SK-N-SH treated with all-trans-retinoic acid at 6 μM for 48 hours (cell line): Measurements from ENCODE around the gene PLXNC1.

Source experiments
- ATAC-seq: fragments of 200-7000 bp; cut with Tn5 transposase; 3 replicates; pipeline ENCODE4 v1.9.1; 2020; ENCODE audit warnings: mild to moderate bottlenecking, moderate library complexity
- ESRRG ChIP-seq: fragments of 250-450 bp; sonication (Bioruptor Pico); IDR thresholded peaks from 2 replicates; pipeline ENCODE4 v1.6.1; 2021; ENCODE audit warnings: mild to moderate bottlenecking
- OSR1 ChIP-seq: fragments of 250-450 bp; sonication (Bioruptor Pico); IDR thresholded peaks from 2 replicates; pipeline ENCODE4 v1.8.0; 2022; ENCODE audit warnings: moderate library complexity, mild to moderate bottlenecking, inconsistent platforms
- POU6F1 ChIP-seq: fragments of 250-450 bp; sonication (Bioruptor Pico); IDR thresholded peaks from 2 replicates; pipeline ENCODE4 v1.8.0; 2021; ENCODE audit warnings: low read depth, mild to moderate bottlenecking, moderate library complexity, borderline replicate concordance
- PPARA ChIP-seq: fragments of 250-450 bp; sonication (Bioruptor Pico); IDR thresholded peaks from 2 replicates; pipeline ENCODE4 v1.5.0; 2020; ENCODE audit warnings: mild to moderate bottlenecking, borderline replicate concordance
- RARB ChIP-seq: fragments of 250-450 bp; sonication (Bioruptor Pico); IDR thresholded peaks from 2 replicates; pipeline ENCODE4 v1.8.0; 2021; ENCODE audit warnings: mild to moderate bottlenecking, moderate library complexity
- SNAI2 ChIP-seq: fragments of 250-450 bp; sonication (Bioruptor Pico); IDR thresholded peaks from 2 replicates; pipeline ENCODE4 v1.5.0; 2020; ENCODE audit warnings: mild to moderate bottlenecking, moderate library complexity
- TCF4 ChIP-seq: fragments of 250-450 bp; sonication (Bioruptor Pico); IDR thresholded peaks from 2 replicates; pipeline ENCODE4 v1.8.0; 2021; ENCODE audit warnings: mild to moderate bottlenecking, moderate library complexity, borderline replicate concordance
- TSHZ2 ChIP-seq: fragments of 250-450 bp; sonication (Bioruptor Pico); IDR thresholded peaks from 2 replicates; pipeline ENCODE4 v1.5.0; 2020; ENCODE audit warnings: mild to moderate bottlenecking, moderate library complexity
- ZC3H10 ChIP-seq: fragments of 250-450 bp; sonication (Bioruptor Pico); IDR thresholded peaks from 2 replicates; pipeline ENCODE4 v1.5.1; 2021; ENCODE audit warnings: mild to moderate bottlenecking, moderate library complexity
- ZNF565 ChIP-seq: fragments of 450-650 bp; formaldehyde crosslinking; conservative IDR thresholded peaks from 2 replicates; pipeline ENCODE4 v1.5.0; 2020; ENCODE audit warnings: low read depth, mild to moderate bottlenecking, moderate library complexity
- ZNF70 ChIP-seq: fragments of 450-650 bp; formaldehyde crosslinking; IDR thresholded peaks from 2 replicates; pipeline ENCODE4 v1.5.0; 2020; ENCODE audit warnings: mild to moderate bottlenecking, moderate library complexity
- ZNF8 ChIP-seq: fragments of 450-650 bp; formaldehyde crosslinking; IDR thresholded peaks from 2 replicates; pipeline ENCODE4 v1.5.0; 2020; ENCODE audit warnings: mild to moderate bottlenecking, moderate library complexity
- TF ChIP-seq, protein P1 (sequence below): fragments of 250-450 bp; sonication (Bioruptor Pico); IDR thresholded peaks from 2 replicates; pipeline ENCODE4 v1.5.1; 2021; ENCODE audit warnings: mild to moderate bottlenecking, moderate library complexity
- TF ChIP-seq, protein P2 (sequence below): fragments of 250-450 bp; sonication (Bioruptor Pico); IDR thresholded peaks from 2 replicates; pipeline ENCODE4 v1.8.0; 2020; ENCODE audit warnings: mild to moderate bottlenecking, moderate library complexity, borderline replicate concordance

PLXNC1 gene

GRCh38 chr12:94186278-94187241, 38.2 kb downstream of the PLXNC1 start:
- peak; percentile 90 for ATAC-seq
- TF ChIP-seq ZNF70 (CRISPR knock-in tag) = no peak
- no peak for TF ChIP-seq SNAI2 (CRISPR knock-in tag)

- peak; percentile 39 for ATAC-seq
- TF ChIP-seq, protein P1, sequence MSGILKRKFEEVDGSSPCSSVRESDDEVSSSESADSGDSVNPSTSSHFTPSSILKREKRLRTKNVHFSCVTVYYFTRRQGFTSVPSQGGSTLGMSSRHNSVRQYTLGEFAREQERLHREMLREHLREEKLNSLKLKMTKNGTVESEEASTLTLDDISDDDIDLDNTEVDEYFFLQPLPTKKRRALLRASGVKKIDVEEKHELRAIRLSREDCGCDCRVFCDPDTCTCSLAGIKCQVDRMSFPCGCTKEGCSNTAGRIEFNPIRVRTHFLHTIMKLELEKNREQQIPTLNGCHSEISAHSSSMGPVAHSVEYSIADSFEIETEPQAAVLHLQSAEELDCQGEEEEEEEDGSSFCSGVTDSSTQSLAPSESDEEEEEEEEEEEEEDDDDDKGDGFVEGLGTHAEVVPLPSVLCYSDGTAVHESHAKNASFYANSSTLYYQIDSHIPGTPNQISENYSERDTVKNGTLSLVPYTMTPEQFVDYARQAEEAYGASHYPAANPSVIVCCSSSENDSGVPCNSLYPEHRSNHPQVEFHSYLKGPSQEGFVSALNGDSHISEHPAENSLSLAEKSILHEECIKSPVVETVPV = no peak
- no peak for TF ChIP-seq ZNF8 (CRISPR knock-in tag)
- no peak for TF ChIP-seq SNAI2 (CRISPR knock-in tag)
- TF ChIP-seq POU6F1 (CRISPR knock-in tag) = no peak
- TF ChIP-seq ZNF565 (CRISPR knock-in tag) = no peak
Measured at GRCh38 chr12:94187361-94187760, 39.0 kb downstream of the PLXNC1 start.

GRCh38 chr12:94190623-94191022, 42.2 kb downstream of the PLXNC1 start:
- TF ChIP-seq, protein P2, sequence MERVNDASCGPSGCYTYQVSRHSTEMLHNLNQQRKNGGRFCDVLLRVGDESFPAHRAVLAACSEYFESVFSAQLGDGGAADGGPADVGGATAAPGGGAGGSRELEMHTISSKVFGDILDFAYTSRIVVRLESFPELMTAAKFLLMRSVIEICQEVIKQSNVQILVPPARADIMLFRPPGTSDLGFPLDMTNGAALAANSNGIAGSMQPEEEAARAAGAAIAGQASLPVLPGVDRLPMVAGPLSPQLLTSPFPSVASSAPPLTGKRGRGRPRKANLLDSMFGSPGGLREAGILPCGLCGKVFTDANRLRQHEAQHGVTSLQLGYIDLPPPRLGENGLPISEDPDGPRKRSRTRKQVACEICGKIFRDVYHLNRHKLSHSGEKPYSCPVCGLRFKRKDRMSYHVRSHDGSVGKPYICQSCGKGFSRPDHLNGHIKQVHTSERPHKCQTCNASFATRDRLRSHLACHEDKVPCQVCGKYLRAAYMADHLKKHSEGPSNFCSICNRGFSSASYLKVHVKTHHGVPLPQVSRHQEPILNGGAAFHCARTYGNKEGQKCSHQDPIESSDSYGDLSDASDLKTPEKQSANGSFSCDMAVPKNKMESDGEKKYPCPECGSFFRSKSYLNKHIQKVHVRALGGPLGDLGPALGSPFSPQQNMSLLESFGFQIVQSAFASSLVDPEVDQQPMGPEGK (CRISPR knock-in tag) = no peak
- TF ChIP-seq ZNF565 (CRISPR knock-in tag) (no peak), POU6F1 (CRISPR knock-in tag) (no peak), OSR1 (CRISPR knock-in tag) (no peak), RARB (CRISPR knock-in tag) (no peak)
- TF ChIP-seq, all 23 proteins: peak for 0
- ATAC-seq = no peak

DNA sequence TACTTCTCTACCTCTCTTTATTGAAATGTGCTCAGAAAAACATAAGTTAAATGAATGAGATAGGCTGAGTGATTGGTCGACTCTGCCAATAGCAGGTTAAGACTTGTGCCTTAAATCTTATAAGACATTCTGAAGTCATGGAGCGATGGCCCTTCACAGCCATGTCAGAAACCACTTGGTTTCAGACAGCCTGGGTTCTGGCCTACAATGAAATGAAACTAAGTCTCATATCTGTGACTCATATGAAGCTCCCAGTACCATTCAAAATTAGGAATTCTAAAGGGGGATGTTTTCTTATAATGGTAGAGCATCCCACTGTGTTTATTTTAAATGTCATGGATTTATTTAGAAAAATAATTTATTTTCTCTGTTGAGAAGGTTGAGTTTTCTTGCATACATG, 42.6 kb downstream of the PLXNC1 start:
- no peak for ATAC-seq
- TF ChIP-seq, protein P2 (CRISPR knock-in tag) = no peak
- TF ChIP-seq ZNF70 (CRISPR knock-in tag) = no peak
- no peak for TF ChIP-seq ESRRG (CRISPR knock-in tag)
- TF ChIP-seq PPARA (CRISPR knock-in tag) = no peak
- TF ChIP-seq TSHZ2 (CRISPR knock-in tag) = no peak
- no peak for TF ChIP-seq TCF4 (CRISPR knock-in tag)
- TF ChIP-seq ZC3H10 (CRISPR knock-in tag) = no peak
